ENCODE results near the gene NCK1. TPM values are rescaled to one million over a fixed set of nuclear protein-coding genes. Genes with fewer than 3 reads are reported as not detected.

The NCK1 gene
- polyA plus RNA-seq, 2 of the 4 experiments (the other 2 are of a cell fraction): 30.2 to 60.8 TPM

GRCh38 chr3:136835813-136836510 is 26.0 kb upstream of the NCK1 start:
- DNase-seq (ENCODE audit: low read depth in 1 of 2, low spot score in 1 of 2): no peak
- 22% methylated on average over 2 of the region's 3 CpGs for WGBS (ENCODE audit: missing lambda C conversion rate)
- H3K9me3 ChIP-seq: no peaks in the 10 kb centered on the region
- ChIA-PET POLR2A (interaction anchor here (0.9 kb wide), 1 partner anchor 84 kb away, joined by 3 read pairs; the partner anchor contains the start of gene STAG1), CTCF (interaction anchor here (1.1 to 1.3 kb wide), 2 partner anchors 19 to 84 kb away, joined by 3 to 4 read pairs; partner anchors contain the start of gene STAG1)
- FAIRE-seq: no peak
- TF ChIP-seq TP53 (CRISPR knock-in tag; IDR thresholded peaks at IDR 0.05) (no peak), MYC (IDR thresholded peaks at IDR 0.05; ENCODE audit: borderline replicate concordance, low read length) (no peak), CBX8 (IDR thresholded peaks at IDR 0.05) (no peak), POLR2AphosphoS2 (conservative IDR thresholded peaks at IDR 0.05; ENCODE audit: low read length) (no peak)
- TF ChIP-seq, protein P1, sequence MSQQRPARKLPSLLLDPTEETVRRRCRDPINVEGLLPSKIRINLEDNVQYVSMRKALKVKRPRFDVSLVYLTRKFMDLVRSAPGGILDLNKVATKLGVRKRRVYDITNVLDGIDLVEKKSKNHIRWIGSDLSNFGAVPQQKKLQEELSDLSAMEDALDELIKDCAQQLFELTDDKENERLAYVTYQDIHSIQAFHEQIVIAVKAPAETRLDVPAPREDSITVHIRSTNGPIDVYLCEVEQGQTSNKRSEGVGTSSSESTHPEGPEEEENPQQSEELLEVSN (IDR thresholded peaks at IDR 0.05; ENCODE audit: borderline replicate concordance, low read depth): no peak
- peak overlapping the region; percentile 35; the same call in 2 of the 3 replicates for H3K4me2 ChIP-seq
- H3K27ac ChIP-seq: peak overlapping the region; percentile 54 to 71
- H3K4me3 ChIP-seq: no peak overlapping the region
- peaks cover 47% of the 10 kb centered on the region for H3K4me1 ChIP-seq
- ATAC-seq: no peak

DNA sequence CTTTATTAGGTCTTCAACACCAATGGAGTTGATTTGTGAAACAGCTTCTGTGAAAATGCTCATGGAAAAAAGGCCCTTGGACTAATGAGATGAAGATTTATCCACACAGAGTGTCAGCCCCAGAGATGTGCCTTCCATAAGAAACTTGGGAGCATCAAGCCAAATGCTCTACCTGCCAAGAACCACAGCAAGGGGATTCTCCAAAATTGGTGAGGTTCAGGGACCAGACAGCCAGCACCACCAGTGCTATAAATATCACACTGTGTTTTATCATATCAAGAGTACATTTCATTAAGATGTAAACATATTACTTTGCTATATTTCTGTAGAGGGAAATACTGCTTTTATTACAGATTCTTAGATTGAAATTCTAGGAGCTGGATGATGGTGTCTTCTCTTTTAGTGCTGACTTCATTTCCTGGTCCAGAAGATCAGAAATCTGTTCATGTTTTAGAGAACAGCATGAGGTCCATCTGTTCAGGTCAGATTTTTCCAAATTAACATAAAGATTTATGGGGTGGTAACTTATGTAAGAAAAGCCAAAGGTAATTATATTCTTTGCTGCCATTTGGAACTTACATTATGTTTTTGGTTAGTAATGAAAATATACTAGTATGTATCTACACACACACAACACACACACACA is 25.4 kb upstream of the NCK1 start:
- no peak for FAIRE-seq
- Histone ChIP-seq H3K4me1 (peaks cover 47% of the 10 kb centered on the region), H3K9me3 (no peaks in the 10 kb centered on the region), H3K27ac (peak overlapping the region; percentile 54 to 71; a peak in 5 of 6 replicates), H3K4me3 (no peak overlapping the region), H3K4me2 (peak overlapping the region; percentile 35; the same call in 2 of the 3 replicates)
- TF ChIP-seq TP53 (CRISPR knock-in tag; IDR thresholded peaks at IDR 0.05) (no peak), SMC3 (IDR thresholded peaks at IDR 0.05) (no peak), HOXA7 (CRISPR knock-in tag; IDR thresholded peaks at IDR 0.05) (no peak), POLR2A (IDR thresholded peaks at IDR 0.05; ENCODE audit: low read length) (no peak), MAFK (IDR thresholded peaks at IDR 0.05; ENCODE audit: partially characterized antibody) (no peak), EHMT2 (IDR thresholded peaks at IDR 0.05; ENCODE audit: low read depth) (no peak), MYC (IDR thresholded peaks at IDR 0.05; ENCODE audit: borderline replicate concordance, low read length) (no peak), HOXB5 (CRISPR knock-in tag; IDR thresholded peaks at IDR 0.05) (no peak), FOXS1 (CRISPR knock-in tag; IDR thresholded peaks at IDR 0.05) (no peak), HEYL (CRISPR knock-in tag; IDR thresholded peaks at IDR 0.05) (no peak), ZFP36 (IDR thresholded peaks at IDR 0.05; ENCODE audit: borderline replicate concordance, partially characterized antibody) (no peak)
- no peak for DNase-seq (ENCODE audit: low read depth in 1 of 2, low spot score in 1 of 2)
- no peak for ATAC-seq
- CTCF ChIA-PET: interaction anchor here (1.1 to 1.3 kb wide), 2 partner anchors 18 to 84 kb away, joined by 3 to 4 read pairs; partner anchors contain the start of gene STAG1
- POLR2A ChIA-PET: interaction anchor here (0.9 kb wide), 1 partner anchor 84 kb away, joined by 3 read pairs; the partner anchor contains the start of gene STAG1

DNA sequence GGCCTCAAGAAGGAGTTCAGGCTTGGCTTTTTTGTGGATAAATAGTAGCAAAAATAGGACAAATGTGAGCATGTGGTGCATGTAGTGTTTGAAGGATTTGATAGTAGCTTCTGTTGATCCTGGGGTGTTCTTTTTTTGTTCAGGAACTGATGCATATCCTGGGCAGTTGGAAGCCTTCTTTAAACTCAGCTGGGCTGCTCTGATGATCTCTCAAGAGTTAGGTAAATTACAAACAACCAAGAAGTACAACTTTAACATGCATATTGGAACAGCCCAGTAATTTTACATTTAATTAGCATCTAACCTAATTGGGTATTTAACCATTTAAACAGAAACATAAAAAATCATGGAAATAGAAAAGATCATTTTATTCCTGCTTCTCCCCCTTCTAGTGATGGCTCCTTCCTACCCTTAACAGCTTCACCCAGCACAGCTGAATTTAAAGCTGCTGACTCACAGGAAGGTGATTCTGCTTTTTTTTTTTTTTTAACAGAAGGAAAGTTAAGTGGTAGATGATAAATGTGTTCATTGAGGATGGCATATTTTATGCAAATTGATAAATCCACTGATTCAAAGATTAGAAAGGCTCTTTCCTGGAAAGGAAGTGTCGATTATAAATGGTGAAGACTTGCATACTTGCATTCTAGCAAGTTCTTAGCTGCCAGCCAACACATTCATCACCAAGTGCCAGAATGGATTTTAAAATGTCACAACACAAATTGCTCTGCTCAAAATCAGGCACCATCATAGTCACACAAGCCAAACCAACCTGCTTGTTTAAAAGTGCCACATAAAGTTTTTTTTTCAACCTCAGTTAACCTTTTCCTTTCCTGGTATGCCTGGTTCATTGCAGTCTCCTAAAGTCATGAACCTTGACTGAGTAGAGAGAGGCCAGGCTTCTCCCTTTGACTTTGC is 23.1 kb upstream of the NCK1 start:
- no peak for FAIRE-seq
- DNase-seq (ENCODE audit: low read depth in 1 of 2, low spot score in 1 of 2): no peak
- peak; percentile 70 to 76; a peak in 5 of 6 replicates for ATAC-seq
- TF ChIP-seq MAFK (IDR thresholded peaks at IDR 0.05; ENCODE audit: partially characterized antibody) (peak; percentile 15), BHLHE40 (IDR thresholded peaks at IDR 0.05; ENCODE audit: low read depth, low read length) (no peak)
- CTCF ChIA-PET: no interaction called here
- H3K4me3 ChIP-seq: no peak overlapping the region
- H3K9me3 ChIP-seq: no peaks in the 10 kb centered on the region
- 65% methylated on average over 1 of the region's 1 CpG for WGBS (ENCODE audit: missing lambda C conversion rate)
- POLR2A ChIA-PET: interaction anchor here (0.7 to 2.3 kb wide), 4 partner anchors 20 to 643 kb away, joined by 4 to 15 read pairs (median 6); partner anchors contain the start of genes MSL2, NCK1, SLC35G2 and STAG1
- H3K27ac ChIP-seq: peak overlapping the region; percentile 31 to 74; a peak in 4 of 6 replicates
- H3K4me1 ChIP-seq: peaks cover 47% of the 10 kb centered on the region
- H3K4me2 ChIP-seq: peak overlapping the region; percentile 40

DNA sequence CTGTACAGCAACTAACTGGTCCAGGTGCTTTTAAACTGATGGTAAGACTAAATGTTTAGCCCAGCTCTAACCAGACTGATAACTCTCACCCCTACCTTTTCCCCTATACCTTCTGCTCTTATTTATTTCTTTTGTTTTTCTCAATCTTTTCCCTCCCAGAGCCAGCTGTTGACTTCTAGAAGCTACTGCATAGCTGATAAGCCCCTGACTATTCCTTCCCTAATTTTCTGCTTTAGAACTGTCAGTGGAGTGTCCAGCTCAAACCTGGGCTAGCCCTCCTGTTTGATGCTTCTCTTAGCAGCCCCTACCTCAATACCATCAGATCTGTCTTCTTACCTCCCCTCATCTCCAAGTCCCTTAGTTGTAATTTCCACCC is 22.5 kb upstream of the NCK1 start:
- DNase-seq (ENCODE audit: low read depth in 1 of 2, low spot score in 1 of 2) (no peak), FAIRE-seq (no peak), ATAC-seq (no peak)
- Histone ChIP-seq H3K4me1 (peaks cover 44% of the 10 kb centered on the region), H3K4me3 (no peak overlapping the region), H3K9me3 (no peaks in the 10 kb centered on the region), H3K27ac (peak overlapping the region in 1 of 2 experiments; percentile 74; a peak in 3 of 6 replicates), H3K4me2 (peak overlapping the region; percentile 40)
- POLR2A ChIA-PET: interaction anchor here (0.7 to 2.3 kb wide), 3 partner anchors 21 to 87 kb away, joined by 4 to 15 read pairs (median 7); partner anchors contain the start of genes NCK1, SLC35G2 and STAG1
- CTCF ChIA-PET: no interaction called here
- TF ChIP-seq ATOH8 (CRISPR knock-in tag; IDR thresholded peaks at IDR 0.05; ENCODE audit: low read depth) (no peak), REST (IDR thresholded peaks at IDR 0.05) (no peak), RARB (CRISPR knock-in tag; IDR thresholded peaks at IDR 0.05) (no peak), CBX2 (IDR thresholded peaks at IDR 0.05; ENCODE audit: borderline replicate concordance, low read depth) (no peak)

All from A549 (cell line).